HG03520 (cell line): ENCODE data around the gene MTM1.

Source experiments
- ATAC-seq: cut with Tn5 transposase; IDR thresholded peaks from one replicate; pipeline ENCODE4 v1.9.1; 2021; ENCODE audit warnings: mild to moderate bottlenecking, moderate library complexity; ENCODE audit not compliant: unreplicated experiment

The MTM1 gene

DNA sequence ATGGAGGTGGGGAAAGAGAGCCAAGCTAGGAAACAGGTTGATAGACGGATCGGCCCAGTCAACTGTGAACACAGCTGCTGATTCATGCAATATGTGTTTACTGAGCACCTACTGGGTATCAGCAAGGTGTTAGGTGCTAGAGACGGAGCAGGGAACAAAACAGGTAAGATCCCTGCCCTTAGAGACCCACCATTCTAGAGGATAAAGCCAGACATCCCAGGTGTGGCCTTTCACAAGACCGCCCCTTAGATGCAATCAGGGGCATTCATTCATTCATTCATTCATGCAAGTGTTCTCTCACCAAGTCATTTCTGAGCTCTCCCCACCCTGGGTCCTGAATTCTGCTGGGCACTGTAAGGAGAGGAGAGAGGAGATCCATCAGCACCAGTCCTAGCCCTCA, 20.2 kb upstream of the MTM1 start:
- no peak for ATAC-seq

DNA sequence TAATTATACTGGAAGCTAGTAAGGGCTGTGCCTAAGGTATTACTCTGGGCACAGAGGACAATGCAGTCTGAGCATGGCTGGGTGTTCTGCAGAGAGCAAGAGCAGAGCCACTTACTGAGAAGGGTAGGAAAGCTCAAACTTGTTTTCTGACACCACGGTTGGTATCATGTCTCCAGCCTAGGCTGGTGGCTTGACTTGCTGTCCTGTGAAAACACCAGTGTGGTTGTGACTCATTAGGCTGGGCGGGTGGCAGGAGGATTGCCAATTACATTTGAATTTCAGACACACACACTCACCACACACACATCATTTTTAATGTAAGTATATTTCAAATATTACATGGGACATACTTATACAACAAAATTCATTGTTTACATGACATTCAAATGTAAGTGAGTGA, 19.7 kb upstream of the MTM1 start:
- no peak for ATAC-seq

GRCh38 chrX:150551963-150552362, 16.5 kb upstream of the MTM1 start:
- no peak for ATAC-seq

DNA sequence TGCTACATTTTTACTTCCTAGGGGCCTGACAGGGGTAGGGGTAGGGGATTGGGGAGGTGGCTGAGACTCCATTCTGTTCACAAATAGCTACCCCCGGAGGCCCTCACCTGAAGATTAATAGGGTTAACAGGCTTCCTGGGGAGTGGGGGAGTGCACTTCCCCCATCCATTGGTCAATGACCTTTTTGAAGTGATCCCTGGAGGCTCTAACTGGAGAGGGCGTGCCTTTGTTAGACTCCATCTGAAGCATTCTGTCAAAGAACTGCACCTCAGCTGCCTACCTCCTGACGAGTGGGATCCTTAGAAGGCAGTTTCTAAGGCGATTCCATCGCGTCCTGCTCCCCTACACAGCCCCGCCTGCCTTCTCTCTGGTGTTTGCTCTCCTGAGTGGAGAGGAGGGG, 10.0 kb upstream of the MTM1 start:
- no peak for ATAC-seq

DNA sequence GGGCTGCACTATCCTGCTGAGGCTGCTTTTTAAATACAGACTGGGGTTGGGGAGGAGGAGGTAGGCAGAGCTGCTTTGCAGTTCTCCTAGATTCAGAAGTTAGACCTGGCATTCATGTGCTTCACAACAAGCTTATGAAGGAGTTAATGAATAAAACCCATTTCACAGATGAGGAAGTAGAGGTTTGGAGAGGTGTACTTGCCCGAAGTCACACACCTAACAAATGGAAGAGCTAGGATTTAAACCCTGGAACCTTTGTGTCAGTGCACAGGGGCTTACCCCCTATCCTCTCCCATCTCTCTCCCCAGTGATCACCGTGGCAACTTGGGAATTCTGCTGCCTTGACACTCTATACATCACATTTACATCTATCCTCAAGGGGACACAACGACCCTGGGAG, 3.6 kb upstream of the MTM1 start:
- no peak for ATAC-seq

- no peak for ATAC-seq
Observed at GRCh38 chrX:150565551-150565950, 2.9 kb upstream of the MTM1 start.

DNA sequence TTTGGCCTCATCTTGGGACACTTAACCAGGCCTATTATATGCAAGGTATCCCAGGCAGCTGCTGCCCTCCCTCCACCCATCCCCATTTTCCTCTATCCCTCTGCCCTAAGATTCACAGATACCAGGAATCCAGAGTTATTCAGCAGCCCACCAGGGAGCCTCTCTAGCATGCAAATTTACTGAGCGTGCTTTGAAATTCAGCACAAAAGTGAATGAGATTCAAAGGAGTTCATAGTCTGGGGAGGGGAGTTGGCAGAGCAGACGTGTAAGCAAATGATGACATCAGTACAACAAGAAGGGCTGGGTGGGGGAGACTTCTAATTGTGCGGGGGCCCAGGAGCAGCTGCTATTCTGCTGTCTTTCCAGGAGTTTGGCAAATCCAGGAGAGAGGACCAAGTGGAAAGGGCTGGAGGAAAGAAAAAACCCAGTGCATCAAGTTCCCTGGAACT, 1.7 kb upstream of the MTM1 start:
- no peak for ATAC-seq

GRCh38 chrX:150567645-150568319, 639 bp upstream of the MTM1 start:
- no peak for ATAC-seq

DNA sequence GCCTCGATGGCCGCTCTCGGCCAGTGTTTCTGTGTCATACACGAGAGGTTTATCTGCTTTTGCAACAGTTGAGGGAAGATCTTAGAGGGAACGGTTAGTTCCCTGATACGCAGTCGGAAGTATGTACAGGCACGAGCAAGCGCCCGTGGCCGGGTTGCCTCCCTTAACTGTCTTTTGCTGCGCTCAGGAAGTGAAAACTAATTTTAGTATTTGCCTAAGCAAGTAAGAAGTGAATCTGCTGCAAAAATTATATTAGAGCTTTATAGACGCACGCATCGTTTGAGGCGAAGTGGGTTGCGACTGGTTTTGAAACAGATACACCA, 695 bp downstream of the MTM1 start:
- peak; percentile 26 for ATAC-seq

- no peak for ATAC-seq
Observed at GRCh38 chrX:150570512-150570911, 2.1 kb downstream of the MTM1 start.

- ATAC-seq: no peak
Observed at GRCh38 chrX:150572206-150572605, 3.8 kb downstream of the MTM1 start.

- no peak for ATAC-seq
Observed at GRCh38 chrX:150573106-150573505, 4.7 kb downstream of the MTM1 start.

GRCh38 chrX:150573702-150574101, 5.3 kb downstream of the MTM1 start:
- no peak for ATAC-seq

DNA sequence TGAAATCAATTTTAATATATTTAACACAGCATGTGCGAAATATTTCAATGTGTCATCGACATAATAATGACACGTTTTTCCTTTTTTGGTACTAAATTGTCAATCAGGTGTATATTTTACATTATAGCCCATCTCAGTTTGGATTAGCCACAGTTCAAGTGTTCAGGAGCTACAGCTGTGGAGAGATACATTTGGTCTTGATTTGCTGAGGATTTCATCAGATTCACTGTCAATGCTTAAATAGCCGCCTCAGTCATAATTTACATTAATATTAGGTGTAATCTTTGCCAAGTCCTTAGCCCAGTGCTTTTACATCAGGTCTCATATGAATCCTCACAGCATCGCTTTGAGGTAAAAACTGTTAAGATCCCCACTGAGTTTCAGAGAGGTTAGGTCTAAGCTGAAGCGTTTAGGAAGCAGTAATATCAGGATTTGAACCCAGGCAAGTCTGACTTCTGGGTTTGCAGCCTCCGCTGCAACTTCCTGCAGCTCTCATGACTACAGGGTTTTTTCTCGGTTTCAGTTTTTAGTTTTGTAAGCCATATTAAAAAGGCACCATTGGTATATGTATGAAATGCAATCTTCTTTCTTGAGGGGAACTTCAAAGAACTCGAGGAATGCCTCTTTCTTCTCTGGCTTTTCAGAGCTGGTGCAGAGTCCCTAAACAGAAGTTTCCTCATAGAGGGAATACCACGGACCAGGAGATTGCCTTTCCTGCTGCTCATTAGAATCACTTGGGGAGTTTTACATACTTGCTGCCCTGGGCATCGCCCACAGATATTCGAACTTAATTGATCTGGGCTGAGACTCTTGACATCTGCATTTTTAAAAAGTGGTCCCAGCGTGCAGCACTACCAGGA, 6.4 kb downstream of the MTM1 start:
- ATAC-seq: peak; percentile 51

DNA sequence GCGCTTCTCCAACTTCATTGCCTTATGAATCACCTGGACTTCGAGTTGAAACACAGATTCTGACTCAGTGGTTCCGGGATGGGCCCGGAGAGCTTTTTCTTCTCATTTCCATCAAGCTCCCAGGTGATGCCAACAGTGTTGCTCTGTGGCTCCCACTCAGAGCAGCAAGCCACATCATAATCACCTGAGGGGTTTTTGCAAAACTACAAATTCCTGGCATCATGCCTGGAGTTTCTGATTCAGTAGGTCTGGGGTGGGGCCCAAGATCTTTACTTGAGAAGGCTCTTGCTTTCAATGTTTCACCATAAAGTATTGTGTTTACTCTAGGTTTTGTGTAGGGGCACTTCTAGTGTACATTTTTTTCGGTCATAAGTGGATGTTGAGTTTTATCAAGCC, 7.0 kb downstream of the MTM1 start:
- no peak for ATAC-seq

- ATAC-seq: no peak
Observed at GRCh38 chrX:150577174-150577573, 8.8 kb downstream of the MTM1 start.

DNA sequence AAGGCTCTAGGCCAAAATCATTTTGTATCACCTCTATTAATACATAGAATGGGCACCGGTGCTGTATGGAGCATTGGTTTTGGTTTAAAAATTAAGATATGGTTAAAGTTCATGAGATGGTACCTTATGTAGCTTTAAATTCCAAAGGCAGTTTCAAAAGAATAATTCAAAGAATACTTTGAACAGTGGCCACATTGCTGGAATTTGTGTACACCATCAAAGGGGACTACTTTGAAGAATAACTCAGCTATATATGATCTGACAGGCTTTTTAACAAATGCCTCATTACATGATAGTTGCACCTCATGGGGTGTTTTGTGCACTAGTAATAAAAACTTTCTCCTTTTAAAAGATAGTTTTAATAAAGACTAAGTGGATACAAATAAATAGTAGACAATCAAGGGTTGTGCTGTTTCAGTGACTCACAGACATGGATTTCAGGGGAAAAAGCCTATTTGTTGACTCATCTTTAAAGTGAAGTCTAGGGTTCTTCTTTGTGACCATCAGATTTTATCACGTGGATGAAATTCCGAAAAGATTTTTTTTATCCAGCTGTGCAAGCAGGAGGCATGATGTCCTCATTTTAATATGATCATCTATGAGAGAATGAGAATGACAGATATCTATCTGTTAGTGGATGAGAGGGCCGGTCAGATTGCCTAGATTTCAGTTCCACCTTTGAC, 12.8 kb downstream of the MTM1 start:
- ATAC-seq: no peak

GRCh38 chrX:150582338-150582948, 14.0 kb downstream of the MTM1 start:
- no peak for ATAC-seq

GRCh38 chrX:150587585-150588503, 19.4 kb downstream of the MTM1 start:
- no peak for ATAC-seq

- no peak for ATAC-seq
Observed at GRCh38 chrX:150594584-150594983, 26.2 kb downstream of the MTM1 start.
